C1 segment of cervical spinal cord (tissue), 14 donors: ENCODE data around the gene CDK1.
"Not testable (repeated sequence)": the region's sequence is repeated elsewhere in the genome, so short reads cannot be mapped to it uniquely, and the experiment has no call there.

ENCODE experiments used
- DNase-seq, 14 donors: peaks; one replicate each; lab custom pipeline; 2025; lab: John Stamatoyannopoulos, UW

CDK1 gene

GRCh38 chr10:60810437-60811182 is 32.3 kb downstream of the CDK1 start:
- no peak for DNase-seq

GRCh38 chr10:60816628-60817397 is 38.5 kb downstream of the CDK1 start:
- DNase-seq: peak in 6 of 14 donors; percentile 3 to 56 (median 22)

GRCh38 chr10:60817398-60817805 is 39.1 kb downstream of the CDK1 start:
- peak in 1 of 14 donors; percentile 7 for DNase-seq

- no peak for DNase-seq
Observed at GRCh38 chr10:60818134-60818770, 40.0 kb downstream of the CDK1 start.

- DNase-seq: no peak
Observed at GRCh38 chr10:60819271-60819670, 41.0 kb downstream of the CDK1 start.

GRCh38 chr10:60820093-60820754 is 41.9 kb downstream of the CDK1 start:
- no peak for DNase-seq

GRCh38 chr10:60821656-60822055 is 43.4 kb downstream of the CDK1 start:
- no peak for DNase-seq

GRCh38 chr10:60822809-60823208 is 44.5 kb downstream of the CDK1 start:
- DNase-seq: no peak

- DNase-seq: no peak
Observed at GRCh38 chr10:60823324-60823723, 45.0 kb downstream of the CDK1 start.

GRCh38 chr10:60825520-60825919 is 47.2 kb downstream of the CDK1 start:
- no peak for DNase-seq

- no peak for DNase-seq
Observed at GRCh38 chr10:60827791-60828488, 49.7 kb downstream of the CDK1 start.

GRCh38 chr10:60828489-60828852 is 50.2 kb downstream of the CDK1 start:
- DNase-seq: no peak

- not testable (repeated sequence) for DNase-seq
Observed at GRCh38 chr10:60832136-60832535, 53.9 kb downstream of the CDK1 start.

- DNase-seq: no peak
Observed at GRCh38 chr10:60834401-60834800, 56.1 kb downstream of the CDK1 start.

- DNase-seq: no peak
Observed at GRCh38 chr10:60835049-60835448, 56.8 kb downstream of the CDK1 start.

- not testable (repeated sequence) for DNase-seq
Observed at GRCh38 chr10:60841227-60841626, 62.9 kb downstream of the CDK1 start.

GRCh38 chr10:60842694-60843093 is 64.4 kb downstream of the CDK1 start:
- DNase-seq: no peak
